HG03135 (cell line): ENCODE measurements around the gene OVCH1.
"Not testable (repeated sequence)": the region's sequence is repeated elsewhere in the genome, so short reads cannot be mapped to it uniquely, and the experiment has no call there.

Source experiments
- ATAC-seq: cut with Tn5 transposase; IDR thresholded peaks from one replicate; pipeline ENCODE4 v1.9.1; 2021; ENCODE audit warnings: mild to moderate bottlenecking, moderate library complexity; ENCODE audit not compliant: unreplicated experiment

OVCH1 gene

DNA sequence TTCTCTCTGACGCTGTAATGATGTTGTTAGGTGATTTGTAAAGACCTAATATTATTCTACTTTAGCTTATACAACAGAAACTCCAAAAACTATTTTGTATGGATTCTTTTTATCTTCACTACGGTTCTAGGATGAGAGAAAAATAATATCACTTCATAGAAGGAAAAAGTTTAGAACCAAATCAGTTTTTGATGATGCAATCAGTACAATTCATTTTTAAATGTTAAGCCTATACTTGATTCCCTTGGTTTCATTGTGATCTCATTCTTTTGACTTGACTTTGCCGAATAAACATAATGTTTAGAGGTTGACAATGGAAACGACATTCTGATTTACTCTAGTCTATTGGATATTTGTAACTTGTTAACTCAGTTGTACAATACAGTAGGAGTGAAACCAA is 91.9 kb downstream of the OVCH1 start:
- ATAC-seq = no peak

DNA sequence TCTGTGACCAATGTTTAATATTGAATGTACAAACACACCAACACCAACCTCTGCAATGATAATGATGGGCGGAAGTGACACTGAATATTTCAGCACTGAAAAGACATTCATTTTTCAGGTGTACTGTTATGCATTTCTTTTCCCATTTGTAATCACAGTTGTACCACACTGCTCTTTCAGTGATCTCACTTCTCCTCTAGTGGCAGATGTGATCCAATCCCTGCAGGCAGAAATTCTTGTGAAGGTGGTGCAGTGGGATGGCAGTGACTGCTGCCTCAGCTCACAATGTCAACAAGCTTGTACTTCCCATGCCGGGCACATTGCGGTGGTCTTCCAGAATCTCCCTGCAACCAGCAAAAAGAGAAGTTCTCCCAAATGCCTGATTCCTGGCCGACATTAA is 93.5 kb downstream of the OVCH1 start:
- no peak for ATAC-seq

DNA sequence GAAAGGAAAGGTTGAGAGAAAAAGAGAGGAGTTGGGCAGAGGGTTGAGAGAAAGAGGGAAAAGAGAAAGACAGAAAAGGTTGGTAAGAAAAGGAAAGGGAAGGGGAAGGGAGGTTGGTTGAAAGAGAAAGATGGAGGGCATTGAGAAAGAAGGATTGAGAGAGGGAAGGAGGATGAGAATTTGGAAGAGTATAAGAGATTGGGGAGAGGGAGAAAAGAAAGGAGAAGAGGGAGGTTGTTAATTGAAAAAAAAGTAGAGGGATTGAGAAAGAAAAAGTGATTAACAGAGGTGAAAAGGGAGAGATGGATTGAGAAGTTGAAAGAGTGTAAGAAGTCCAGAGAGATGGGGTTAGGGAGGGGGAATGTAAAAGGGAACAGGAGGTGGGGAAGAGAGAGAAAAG is 95.0 kb downstream of the OVCH1 start:
- ATAC-seq = no peak

DNA sequence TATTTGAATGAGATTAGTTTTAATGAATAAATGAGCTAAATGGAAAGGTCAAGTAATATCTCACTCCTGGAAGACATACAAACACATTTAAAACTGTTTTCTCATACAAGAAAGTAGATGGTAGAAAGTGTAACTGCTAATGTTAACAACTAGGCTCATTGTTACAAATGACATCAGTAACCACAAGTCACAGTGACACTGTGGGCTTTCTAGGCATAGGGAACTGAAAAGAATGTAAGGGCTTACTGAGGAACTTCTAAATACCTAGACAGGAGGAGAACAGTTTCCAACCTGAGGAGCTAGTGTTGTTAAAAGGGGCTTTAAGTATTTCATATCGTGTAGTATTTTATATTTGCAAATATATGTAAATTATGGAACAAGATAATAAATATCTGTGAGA is 99.0 kb downstream of the OVCH1 start:
- ATAC-seq = no peak

DNA sequence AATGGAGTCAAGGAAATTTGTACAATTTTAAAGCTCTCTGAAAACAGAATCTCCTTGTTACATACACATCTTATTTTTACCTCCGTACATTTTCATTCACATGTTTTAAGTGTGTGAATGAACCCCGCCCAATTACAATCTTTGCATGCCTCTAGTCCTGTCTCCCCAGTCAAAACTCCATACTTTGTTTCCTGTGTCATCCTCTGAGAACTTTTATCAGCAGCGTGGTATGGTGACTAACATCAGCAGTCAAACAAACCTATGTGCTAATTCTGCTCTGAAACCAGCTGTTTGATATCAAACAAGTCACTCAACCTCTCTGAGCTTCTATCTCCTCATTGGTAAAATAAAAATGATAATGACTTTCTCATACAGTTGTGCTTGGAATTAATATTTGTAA is 100.7 kb downstream of the OVCH1 start:
- no peak for ATAC-seq

DNA sequence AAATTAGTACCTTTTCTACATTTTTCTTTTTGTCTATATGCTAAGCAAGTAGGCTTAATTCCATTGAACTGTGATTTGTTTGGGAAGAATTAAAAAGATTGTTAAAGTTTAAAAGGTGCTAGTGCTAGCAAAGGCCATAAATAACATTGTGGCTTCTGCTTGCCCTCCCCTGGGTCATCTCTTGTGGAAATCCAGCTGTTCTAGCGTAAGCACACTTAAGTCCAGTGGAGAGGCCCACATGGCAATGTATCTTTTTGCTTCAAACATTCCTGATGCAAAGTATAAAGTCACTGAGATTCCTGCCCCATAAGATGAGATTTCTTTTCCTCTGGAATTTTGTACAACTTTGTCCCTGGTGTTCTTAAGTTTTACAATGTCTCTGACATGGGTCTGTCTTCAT is 102.1 kb downstream of the OVCH1 start:
- no peak for ATAC-seq

DNA sequence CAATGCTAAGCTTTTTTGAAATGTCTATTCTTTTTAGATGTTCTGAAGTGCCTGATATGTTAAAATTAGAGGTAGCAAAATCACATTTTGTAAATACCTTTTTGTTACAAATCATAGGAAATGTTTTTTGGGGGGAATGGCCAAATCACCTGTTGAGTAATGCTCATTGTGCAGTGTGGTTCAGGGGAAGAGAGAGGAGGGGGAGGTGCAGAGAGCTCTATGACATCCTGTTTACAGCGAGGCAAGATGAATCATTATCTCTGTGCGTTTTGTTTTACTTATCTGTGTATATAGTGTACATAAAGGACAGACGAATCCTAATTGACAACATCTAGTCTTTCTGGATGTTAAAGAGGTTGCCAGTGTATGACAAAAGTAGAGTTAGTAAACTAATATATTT is 107.1 kb downstream of the OVCH1 start:
- not testable (repeated sequence) for ATAC-seq

DNA sequence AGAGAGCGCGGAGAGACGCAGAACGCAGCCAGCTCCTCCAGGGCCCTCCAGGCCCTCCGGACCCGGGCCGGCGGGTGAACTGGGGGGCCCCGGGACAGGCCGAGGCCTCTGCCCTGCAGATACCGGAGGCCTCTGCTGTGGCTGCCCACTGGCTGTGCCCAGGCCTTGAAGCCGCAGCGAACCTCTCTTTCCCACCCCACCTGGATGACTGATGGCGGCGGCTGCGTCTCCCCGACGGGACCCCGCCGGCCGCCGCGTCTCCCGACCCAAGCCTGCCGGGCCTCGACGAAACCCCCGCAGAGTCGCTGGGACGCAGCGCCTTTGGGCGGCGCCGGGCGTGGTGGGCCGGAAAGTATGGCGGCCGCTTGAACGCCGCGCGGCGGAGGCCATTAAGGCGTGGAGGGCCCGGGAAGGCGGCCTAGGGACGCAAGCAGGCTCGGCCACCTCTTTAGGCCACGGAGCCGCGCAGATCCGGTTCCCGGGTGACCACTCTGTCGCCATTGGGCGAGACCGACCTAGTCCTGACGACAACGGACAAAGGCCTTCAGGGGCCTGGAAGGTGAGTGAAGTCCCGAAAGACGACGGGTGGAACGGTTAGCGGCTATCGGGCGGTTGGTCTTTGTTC is 108.1 kb downstream of the OVCH1 start:
- no peak for ATAC-seq

DNA sequence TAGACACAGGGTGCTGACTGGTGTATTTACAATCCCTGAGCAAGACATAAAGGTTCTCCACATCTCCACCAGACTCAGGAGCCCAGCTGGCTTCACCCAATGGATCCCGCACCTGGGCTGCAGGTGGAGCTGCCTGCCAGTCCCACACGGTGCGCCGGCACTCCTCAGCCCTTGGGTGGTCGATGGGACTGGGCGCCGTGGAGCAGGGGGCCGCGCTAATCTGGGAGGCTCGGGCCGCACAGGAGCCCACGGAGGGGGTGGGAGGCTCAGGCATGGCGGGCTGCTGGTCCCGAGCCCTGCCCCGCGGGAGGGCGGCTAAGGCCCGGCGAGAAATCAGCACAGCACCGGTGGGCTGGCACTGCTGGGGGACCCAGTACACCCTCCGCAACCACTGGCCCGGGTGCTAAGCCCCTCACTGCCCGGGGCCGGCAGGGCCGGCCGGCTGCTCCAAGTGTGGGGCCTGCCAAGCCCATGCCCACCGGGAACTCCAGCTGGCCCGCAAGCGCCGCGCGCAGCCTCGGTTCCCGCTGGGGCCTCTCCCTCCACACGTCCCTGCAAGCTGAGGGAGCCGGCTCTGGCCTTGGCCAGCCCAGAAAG is 111.3 kb downstream of the OVCH1 start:
- ATAC-seq = not testable (repeated sequence)

DNA sequence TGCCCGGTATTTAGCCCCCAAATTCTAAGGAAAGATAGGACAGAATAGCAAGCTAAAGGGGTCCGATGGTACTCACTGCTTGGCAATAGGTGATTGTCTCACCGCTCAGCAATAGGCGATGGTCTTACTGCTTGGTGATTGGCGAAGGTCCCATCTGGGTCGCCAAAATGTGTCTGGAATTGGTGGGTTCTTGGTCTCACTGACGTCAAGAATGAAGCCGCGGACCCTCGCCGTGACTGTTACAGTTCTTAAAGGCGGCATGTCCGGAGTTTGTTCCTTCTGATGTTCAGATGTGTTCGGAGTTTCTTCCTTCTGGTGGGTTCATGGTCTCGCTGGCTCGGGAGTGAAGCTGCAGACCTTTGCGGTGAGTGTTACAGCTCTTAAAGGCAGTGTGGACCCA is 112.3 kb downstream of the OVCH1 start:
- not testable (repeated sequence) for ATAC-seq

DNA sequence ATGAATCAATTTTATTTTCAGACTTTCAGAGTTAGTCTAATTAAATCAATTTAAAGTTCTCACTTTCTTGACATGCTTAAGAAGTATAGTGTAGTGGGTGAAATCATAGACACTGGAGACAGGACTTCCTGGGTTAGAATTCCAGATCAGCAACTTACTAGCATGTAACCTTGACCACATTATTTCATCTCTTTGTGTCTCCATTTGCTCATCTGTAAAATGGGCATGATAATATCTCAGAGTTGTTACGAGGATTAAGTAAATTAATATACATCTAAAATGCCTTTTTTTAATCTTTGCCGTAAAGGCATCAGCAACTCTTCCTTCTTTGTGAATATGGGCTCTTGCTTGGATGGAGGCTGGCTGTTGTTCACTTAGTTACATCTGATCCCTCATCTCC is 115.2 kb downstream of the OVCH1 start:
- no peak for ATAC-seq

DNA sequence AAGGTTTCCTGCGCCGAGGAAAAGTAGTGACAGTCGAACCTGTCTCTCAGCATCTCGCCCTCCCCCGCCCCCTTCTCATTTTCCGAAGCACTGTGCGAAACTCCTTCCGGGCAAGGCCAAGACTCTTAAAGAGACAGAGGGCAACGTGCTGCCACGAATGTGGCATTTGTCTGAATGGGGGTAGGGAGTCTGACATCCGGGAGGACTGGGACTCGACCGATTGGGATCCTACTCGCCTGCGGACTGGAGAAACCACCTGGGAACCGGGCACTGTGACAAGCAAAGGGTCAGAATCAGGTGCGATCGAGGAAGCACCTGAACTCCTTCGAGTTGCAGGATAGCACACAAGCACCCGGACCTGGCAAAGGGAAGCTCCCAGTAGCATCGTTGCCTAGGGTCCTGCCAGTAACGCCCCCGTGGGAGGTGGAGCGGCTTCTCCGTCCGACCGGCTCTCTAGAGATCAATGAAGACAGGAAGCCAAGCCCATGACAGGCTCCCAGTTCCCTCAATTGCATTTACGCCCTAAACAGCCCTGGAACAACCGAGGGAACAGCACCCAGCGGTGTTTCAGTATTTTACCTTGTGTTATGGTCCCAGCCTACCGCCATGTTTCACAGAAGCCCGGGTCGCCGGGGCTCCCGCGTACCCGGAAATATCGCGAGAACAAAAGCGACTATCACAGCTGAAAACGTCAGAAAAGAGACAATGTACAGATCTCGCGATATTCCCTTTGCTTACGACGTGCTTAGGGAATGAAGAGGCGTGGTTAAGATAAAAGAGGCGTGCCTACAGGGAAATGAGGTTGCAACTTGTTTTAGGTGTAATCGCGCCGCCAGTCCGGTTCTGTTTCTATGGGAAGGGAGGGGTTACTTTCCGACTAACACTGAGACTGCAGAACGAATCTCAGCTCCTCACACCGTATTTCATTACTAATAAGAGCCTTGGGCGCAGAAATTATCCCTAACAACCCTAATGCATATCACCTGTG is 116.7 kb downstream of the OVCH1 start, which contains the start of gene ERGIC2:
Gene ERGIC2, minus strand, starts transcription at position 637 of the 988 bp plus-strand sequence. CDS start 9,539 bp downstream, outside the sequence.
- ATAC-seq = peak; percentile 97
